Left lobe of liver (tissue), 2 donors: ENCODE measurements around the gene FGF14. TPM values are rescaled to one million over a fixed set of nuclear protein-coding genes. Genes with fewer than 3 reads are reported as not detected.
A peak's percentile ranks its signal among the peaks of the same experiment; 100 is the strongest.

Experiments
- ATAC-seq: fragments of 200-7000 bp; cut with Tn5 transposase; one replicate; pipeline ENCODE4 v1.9.1; 2020; ENCODE audit warnings: mild to moderate bottlenecking, moderate library complexity
- DNase-seq: peaks from one replicate; pipeline ENCODE4 v3.0.0-alpha.2; 2020; ENCODE audit warnings: low spot score
- total RNA-seq: library from RNA; stranded (reverse); gene quantifications from one replicate; pipeline ENCODE4 v1.2.1, GENCODE V29; 2021
- donor health status: DM: no; HTN: no; CAD: no; lungs with moderate emphysema.
- donor health status: DM: no; HTN: yes; CAD: no.

Gene FGF14
- total RNA-seq, result 0.48 TPM

DNA sequence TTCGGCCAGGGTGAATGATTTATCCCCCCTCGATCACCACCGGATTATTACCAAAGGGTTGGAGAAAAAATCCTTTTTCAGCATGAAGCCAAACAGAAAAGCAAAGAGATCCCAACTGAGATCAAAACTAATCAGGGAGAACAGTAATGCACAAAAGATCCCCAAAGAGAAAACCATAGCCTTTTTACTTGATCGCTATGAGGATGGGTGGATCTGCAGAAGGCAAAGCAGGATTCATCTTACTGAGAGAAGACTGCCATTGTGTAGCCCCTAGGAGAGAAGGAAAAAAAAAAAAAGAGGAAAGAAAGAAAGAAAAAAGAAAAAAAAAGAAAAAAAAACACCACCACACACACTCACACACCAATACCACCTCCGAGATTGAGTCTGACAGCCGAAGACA is at the start of gene FGF14:
Gene FGF14 (minus strand): TSS at position 283 of the 400 bp plus-strand sequence.
- no peak for DNase-seq
- ATAC-seq, result no peak

DNA sequence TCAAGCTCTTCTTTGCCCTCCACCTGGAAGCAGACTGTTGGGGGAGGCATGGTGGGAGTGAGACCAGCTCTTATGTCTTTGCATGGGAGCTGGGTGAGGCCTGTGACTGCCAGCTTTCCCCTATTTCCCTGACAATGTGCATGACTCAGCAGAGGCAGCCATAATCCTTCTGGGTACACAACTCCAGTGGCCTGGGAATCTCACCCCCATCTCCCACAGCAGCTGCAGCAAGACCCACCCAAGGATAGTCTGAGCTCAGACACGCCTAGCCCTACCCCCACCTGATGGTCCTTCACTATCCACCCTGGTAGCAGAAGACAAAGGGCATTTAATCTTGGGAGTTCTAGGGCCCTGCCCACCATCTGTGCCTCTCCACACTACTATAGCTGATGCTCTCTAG is 41.4 kb upstream of the FGF14 start:
- DNase-seq (no peak), ATAC-seq (no peak)

DNA sequence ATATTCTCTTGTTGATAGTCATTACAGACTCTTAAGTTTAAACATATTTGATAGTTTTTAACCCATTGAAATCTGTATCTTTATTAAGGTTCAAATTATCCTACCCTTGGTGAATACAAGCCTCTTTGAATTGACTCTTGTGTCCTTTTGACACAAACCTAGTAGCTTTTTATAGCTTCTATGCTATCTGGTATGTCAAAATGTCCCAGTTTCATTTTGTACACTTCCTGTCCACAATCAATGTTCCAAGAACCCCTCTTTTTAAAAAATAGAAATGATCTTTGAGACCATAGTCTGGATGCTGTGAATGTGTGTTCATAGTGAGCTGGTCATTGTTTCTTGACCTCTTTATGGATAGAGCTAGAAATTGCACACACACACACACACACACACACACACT is 39.2 kb upstream of the FGF14 start:
- ATAC-seq, result no peak
- no peak for DNase-seq

DNA sequence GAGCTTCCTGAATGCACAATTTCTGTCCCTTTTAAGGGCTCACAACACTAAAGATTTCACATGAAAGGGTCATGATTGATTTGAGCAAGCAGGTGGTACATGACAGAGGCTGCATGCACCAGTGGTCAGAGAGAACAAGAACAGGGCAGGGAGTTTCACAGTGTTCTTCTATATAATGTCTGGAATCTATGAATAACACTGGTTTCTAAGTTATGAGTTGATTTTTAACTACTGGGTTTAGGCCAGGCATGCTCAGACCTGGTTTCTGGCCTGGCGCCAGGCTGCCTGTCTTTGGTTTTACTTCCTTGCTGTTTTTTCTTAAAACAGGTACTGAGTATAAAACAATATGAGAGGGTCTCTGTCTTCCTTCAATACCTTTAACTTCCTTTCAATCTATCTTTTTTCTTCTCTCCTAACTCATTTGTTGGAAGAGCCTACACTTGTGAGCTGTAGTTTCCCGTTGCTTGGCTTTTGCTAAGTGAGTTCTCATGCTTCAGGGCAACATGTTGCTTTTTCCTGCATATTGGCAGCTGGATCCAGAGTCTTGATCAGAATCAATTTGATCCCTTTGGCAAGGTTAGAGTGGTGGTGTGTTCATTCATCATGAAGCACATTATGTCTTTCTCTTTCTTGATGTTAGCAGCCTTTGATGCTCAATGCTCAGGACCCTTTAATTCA is 38.5 kb upstream of the FGF14 start:
- ATAC-seq (peak; percentile 82), DNase-seq (peak; percentile 60)

DNA sequence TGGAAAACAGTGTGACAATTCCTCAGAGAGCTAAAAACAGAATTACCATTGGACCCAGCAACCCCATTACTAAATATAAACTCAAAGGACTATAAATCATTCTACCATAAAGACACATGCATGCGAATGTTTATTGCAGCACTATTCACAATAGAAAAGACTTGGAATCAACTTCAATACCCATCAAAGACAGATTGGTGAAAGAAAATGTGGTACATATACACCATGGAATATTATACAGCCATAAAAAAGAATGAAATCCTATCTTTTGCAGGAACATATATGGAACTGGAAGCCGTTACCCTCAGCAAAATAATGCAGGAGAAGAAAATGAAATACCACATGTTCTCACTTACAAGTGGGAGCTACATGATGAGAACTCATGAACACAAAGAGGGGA is 20.8 kb upstream of the FGF14 start:
- ATAC-seq, result no peak
- DNase-seq, result no peak

DNA sequence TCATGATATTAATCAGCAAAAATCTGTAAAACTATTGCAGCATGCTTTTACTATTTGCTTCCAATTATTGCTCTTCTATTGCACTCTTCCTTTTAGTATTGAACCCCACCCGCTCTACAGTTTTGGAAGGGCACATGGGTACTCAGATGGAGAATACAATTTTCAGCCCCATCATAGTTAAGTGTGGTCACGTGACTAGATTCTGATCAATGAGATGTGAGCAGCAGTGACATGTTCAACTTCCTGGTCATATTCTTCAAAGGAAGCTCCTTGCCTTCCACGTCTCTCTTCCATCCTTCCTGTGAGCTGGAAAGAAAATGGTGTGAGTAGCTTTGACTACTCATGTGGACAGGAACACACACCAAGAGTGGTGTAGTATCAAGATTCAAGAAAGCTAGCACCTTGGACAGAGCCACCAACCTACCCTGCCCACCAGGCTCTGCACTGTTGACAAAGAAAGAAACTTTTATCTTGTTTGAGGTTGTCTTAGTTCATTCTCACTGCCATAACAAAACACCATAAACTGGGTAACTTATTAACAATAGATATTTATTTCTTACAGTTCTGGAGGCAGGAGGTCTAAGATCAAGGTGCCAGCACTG is 3.8 kb upstream of the FGF14 start:
- ATAC-seq, result peak; percentile 28

DNA sequence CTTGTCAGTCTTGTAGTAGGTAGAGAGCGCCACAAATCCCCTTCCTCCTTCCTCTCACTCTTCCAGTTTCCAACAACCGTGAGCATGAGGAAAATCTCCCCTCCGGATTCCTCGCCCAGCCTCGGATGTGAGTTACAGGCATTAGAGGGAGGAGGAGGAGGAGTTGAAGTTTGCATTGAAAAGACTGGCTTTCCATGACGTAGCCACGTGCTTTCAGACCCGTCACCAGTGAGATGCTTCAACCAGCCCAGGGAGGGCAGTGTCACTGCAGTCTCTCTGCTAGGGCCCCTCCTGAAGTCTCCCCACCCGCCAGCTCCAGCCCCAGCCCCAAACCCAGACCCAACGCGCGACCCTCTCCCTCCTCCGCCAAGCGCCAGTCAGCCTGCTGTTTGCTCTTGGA is 442 bp upstream of the FGF14 start:
- peak; percentile 49 for ATAC-seq
- peak; percentile 47 for DNase-seq

More for the DNA sequence above, 3.8 kb upstream of the FGF14 start:
- DNase-seq, result no peak

DNA sequence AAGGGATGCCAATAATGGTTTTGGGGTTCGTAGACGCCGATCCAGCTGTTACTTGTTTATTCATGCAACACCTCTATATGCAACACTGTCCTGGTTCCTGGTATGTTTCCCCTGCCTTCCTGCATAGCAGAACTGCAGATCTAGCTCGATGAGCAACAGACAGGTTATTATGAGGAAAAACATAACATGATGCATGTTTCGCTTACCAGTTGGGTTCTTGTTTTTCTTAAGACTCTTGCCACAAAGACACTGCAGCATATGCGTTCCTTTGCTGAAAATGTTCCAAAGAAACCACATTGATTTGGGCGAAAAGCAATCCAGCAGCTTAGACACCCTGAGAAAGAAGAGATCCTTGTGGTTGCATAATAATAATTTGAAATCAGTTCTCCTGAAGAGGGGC is 583 bp downstream of the FGF14 start:
- ATAC-seq (peak; percentile 10), DNase-seq (no peak)

DNA sequence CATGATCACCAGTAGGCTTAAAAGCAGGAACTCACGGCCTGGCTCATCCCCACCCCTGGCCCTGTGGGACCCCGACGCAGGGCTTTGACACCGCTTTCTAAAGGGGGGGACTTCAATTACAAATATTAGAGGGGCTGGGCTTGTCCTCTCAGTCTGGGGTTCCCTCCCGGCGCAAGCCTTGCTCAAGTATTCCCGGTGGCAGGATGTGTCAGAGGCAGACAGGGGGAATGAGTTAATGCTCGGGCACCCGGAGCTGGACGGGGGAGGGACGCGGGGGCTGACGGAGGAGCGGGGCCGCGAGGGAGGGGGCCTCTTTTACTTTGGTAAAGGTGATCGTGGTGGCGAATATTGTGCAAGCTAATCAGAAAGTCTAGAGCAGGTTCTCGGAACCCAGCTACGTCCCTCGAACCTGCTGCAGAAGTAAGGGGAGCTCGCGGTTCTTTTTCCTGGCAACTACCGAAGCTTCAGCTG is 1.1 kb downstream of the FGF14 start:
- DNase-seq, result no peak
- ATAC-seq, result peak; percentile 44

DNA sequence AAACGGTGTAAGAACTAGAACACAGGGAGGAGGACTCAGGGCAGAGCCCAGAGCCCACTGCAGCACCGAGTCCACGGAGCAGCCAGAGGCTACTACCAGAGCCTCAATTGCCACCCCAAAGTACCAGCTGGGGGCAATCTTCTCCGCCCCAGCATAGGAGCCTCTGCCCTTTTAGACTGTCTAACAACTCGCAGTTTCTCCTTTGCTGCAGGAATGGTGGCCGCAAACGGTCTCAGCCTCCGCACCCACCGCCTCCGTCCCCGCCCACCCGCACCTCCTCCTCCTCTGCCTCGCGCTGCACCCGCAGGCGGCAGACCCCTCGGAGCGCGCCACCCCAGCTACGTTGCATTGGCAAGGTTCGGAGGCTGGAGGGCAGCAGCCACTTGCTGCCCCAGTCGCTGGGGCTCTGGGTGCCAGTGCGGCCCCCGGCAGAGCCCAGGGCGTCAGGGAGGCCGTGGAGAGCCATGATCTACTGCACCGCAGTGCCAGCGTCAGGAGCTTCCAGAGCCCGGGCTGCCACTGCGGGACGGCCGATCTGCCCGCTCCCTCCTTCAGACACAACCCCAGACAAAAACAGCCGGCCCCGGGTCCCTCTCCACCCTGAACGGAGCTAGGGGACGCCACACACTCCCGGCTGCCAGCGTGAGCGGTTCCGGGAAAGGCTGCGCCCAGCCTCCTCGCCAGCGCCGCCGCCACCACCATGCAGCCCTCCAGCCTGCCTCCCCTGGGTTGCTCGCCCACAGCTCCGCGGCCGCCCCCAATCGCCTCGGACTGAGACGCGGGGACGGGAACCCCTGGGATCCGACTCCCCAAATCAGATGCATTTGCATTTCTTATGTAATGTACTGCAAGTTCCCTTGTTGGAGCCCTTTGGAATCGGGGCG is 1.8 kb downstream of the FGF14 start:
- peak; percentile 71 for ATAC-seq
- peak; percentile 54 for DNase-seq

DNA sequence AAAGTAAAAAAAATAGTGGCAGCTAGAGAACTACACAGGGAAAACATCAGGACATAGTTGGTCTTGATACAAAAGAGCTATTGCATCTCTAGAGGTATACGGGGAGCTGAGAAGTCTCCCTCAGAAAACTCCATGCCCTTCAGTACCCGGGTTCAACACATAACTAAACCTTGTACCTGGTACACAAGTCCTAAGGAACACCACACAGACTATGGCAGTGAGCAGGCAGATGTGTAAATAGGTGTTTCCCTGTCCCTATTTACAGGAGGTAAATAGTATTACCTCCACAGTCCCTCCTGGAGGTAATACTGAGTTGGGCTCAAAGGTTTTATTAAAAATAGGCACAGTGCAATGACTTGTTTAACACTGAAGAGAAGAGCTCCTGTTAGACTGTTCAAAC is 5.9 kb downstream of the FGF14 start:
- ATAC-seq, result no peak
- DNase-seq, result no peak

DNA sequence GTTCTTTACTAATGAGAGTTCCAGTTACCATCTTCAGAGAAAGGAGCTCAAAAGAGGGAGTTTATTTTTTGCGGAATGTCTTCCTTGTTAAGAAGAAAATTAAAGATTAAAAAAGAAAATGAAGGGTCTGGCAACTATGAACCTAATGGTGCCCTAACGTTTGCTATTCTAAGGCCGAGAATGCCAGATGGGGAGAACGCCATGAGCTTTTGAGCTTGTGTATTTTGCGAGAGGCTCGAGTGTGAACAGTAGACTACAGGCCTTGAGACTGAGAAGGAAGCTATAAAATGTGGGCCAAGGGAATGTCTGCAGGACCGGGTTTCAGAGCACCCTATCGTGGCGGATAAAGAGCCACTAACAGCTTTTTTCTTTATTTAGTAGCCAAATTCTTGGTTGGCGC is 6.7 kb downstream of the FGF14 start:
- DNase-seq, result no peak
- ATAC-seq, result no peak

DNA sequence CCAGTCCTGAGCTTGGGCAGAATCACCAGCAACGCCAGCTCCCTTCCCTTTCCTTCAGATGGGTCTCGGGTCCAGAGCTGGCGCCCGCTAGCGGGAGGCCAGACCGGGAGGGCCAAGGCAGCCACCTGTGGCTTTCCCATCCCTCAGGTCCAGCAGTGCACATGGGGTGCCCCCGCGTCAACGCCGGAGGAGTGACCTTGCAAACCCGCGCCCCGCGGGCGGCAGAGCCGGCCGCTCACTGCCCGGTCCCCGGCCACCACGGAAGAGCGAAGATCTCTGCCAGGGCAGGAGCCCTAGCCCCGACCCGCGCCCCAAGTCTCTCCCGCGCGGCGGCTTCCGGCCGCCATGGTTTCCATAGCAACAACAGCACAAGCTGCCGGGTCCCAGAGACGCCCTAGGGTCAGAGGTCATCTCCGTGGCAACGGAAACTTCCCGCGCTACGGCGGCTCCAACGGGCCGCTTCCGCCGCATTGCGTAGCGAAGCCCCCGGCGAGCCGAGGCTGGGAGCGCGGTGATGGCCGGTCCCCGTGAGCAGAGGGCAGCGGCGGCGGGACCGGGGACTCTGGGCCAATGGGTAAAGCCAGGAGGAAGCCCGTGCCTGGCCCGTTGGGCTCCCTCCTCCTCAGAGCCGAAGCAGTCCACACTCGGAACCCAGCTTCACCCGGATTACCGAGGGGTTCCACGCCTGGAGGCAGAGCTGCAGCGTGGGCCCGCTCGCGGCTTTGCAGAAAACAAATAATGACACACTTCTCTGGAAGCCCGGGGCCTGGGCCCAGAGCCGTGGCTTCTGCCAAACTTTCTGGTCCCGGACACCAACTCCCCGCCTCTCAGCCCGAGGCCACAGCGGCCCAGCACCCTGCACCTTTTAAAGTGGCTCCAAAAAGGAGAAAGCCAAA is 7.4 kb downstream of the FGF14 start:
- DNase-seq (peak; percentile 97), ATAC-seq (peak; percentile 92)

DNA sequence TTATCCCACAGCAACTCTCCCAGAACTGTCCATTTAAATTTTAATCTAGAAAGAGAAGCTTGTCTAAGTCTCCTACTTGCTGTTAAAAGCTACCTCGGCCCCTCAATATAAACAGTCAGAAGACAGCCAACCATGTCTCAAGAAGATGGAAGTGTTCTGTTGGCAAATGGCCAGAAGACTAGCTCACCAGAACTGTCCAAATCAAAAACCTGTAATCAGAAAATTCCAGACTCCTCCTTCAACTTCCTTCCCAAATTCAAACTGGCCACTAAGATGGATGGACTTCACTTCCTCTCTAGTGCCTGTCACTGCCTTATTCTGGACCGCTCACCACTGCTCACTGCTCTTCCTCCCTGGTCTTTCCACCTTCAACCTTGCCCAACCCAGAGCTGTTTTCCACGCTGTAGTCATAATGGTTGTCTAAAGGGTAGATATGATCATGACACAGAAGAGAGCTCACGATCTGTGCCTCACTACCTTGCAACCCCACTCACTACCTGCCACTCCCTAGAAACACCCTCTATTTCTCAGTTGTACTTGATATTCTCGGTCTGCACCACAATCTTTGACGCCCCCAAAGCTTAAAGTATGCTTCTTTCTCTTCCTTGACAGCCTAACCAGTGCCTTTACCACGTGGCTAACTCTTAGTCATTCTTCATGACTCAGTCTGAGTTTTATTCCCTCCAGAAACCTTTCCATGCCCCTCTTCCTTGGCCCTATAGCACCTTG is 9.2 kb downstream of the FGF14 start:
- DNase-seq, result no peak
- no peak for ATAC-seq

DNA sequence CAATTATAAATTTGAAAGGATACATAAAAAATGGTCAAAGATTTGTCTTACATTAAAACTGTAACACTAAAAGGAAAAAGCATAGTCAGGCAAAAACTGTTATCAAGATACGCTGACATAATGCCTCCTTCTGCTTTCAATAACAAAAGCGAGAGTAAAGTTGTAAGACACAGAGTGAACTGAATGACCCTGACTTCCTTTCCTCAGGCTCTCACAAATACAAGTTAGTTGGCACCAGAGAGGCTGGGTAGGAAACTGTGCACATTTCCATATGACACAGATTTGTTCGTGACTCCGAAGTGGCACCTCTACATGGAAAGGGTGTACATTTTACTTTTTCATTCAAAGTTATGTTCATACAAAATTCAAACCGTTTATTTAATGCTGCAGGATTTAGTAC is 15.4 kb downstream of the FGF14 start:
- DNase-seq (no peak), ATAC-seq (no peak)

DNA sequence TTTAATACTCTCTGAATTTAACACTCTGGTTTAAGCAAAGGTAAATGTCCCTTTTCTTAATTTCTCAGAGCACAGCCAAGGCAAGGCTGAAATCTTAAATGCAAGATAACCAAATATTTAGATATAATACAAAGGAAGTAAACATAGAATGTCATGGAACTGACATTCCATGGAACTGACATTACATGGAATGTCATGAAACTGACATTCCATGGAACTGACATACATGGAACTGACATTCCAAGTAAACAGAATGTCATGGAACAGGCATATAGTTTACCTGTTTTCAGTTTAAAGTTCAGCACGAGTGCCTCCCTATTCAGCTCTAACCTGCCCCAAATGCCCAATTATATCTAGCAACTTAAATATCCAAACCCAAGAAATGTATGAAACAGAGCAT is 21.8 kb downstream of the FGF14 start:
- DNase-seq, result no peak
- ATAC-seq, result no peak

DNA sequence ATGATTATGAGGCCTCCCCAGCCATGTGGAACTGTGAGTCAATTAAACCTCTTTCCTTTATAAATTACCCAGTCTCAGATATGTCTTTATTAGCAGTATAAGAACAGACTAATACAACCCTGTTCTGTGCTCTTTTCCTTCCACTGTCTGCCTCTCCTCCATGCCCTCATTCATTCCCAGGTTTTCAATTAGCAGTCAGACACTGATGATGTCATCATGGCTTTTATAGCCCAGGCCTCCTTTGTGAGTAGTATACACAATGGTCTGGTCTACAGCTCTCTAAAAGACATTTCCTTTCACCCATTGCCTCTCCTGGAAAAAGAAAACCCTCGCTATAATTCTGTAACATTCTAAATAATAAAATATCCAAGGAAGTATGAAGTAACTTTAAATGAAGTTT is 25.5 kb downstream of the FGF14 start:
- no peak for DNase-seq
- no peak for ATAC-seq

DNA sequence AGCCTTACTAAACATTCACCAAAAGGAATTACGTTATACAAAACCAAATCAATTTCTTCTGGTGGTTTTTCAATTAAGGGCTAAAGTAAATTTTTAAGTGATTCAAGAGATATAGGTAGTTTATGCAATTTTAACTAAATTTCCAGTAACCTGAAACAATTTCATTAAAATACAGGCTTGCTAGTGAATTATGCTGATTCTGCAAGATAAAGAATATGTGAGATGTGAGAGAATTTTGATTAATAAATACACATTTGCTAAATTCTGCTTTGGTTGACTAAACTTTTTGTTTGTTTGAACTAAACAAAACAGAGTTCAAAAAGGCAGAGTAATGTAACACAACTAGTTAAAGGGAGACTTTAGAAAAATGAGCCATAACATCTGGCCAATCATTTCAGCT is 27.1 kb downstream of the FGF14 start:
- ATAC-seq (no peak), DNase-seq (no peak)

DNA sequence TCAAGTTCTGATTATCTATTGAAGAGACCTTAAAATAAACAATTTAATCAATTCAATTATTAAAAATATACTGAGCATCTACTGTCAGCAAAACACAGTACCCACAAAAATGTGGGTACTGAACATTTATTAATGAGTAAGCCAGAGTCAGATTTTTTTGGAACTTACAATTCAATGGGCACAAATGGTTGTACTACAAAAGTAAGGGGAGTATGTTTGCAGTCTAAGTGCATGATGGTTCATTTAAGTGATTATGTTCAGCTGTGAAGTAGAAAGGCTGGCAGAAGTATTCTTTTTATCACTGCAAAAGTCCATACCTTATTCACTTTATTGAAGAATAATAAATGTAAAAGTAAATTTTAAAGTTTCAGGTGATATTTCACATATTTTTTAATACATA is 27.6 kb downstream of the FGF14 start:
- ATAC-seq, result no peak
- no peak for DNase-seq

DNA sequence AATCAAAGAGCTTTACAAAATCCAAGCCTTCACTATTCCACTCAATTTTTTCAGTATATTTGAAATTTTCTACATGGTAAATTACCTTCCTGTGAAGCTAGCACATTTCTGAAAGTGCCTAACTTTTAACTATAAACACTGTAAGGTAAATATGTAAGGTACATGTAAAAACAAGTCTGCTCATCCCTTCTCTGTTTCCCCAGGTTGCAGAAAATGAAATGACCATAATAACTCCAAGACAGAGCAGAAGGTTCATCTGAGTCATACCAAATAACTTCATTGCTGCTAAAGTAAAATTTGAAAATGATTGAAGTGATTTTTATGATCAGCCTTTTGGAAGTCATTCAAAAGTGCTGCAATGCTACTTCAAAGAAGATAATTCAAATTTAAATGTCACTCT is 28.6 kb downstream of the FGF14 start:
- no peak for ATAC-seq
- DNase-seq, result no peak
